HEK293 (cell line): ENCODE measurements around the gene ADAT2.

Experiments used
- CTCF ChIA-PET: fragments of 350-600 bp; formaldehyde crosslinking; extraction: SDS; loops from one replicate; lab custom pipeline; 2021; ENCODE audit warnings: antibody characterized with exemption; lab: Yijun Ruan, JAX
- POLR2A ChIA-PET: fragments of 300-600 bp; formaldehyde crosslinking; extraction: SDS; loops from one replicate; lab custom pipeline; 2020; ENCODE audit warnings: antibody characterized with exemption, inconsistent platforms; lab: Yijun Ruan, JAX
- H3K27ac ChIP-seq: fragments of 200-500 bp; sonication (Bioruptor generic); 2 replicates; pipeline ENCODE4 v1.5.1; 2014; ENCODE audit warnings: low read depth, low read length, control low read depth, inconsistent platforms; ENCODE audit errors: extremely low read depth
- H3K36me3 ChIP-seq, 2 experiments: fragments of 200-500 bp in 1 of 2; sonication (Bioruptor generic) in 1 of 2; 1 replicate in 1 of 2; 2 replicates in 1 of 2; pipeline ENCODE4 v1.5.1; 2014 to 2017; ENCODE audit warnings: inconsistent platforms in 2 of 2, low read length in 2 of 2; ENCODE audit not compliant: control insufficient read depth in 2 of 2, insufficient read depth in 1 of 2
- H3K4me1 ChIP-seq: fragments of 200-500 bp; sonication (Bioruptor generic); 2 replicates; pipeline ENCODE4 v1.5.1; 2014; ENCODE audit warnings: mild to moderate bottlenecking, low read length, inconsistent platforms; ENCODE audit not compliant: control insufficient read depth, insufficient read depth
- H3K4me3 ChIP-seq: 2 replicates; pipeline ENCODE4 v1.5.1; 2011; ENCODE audit warnings: low read depth, mild to moderate bottlenecking, control low read depth, low read length, moderate library complexity
- H3K9me3 ChIP-seq: fragments of 200-500 bp; sonication (Bioruptor generic); 2 replicates; pipeline ENCODE4 v1.5.1; 2014; ENCODE audit warnings: low read depth, low read length, inconsistent platforms; ENCODE audit not compliant: control insufficient read depth, insufficient read depth
- FEZF1 ChIP-seq: fragments of 450-650 bp; formaldehyde crosslinking; IDR thresholded peaks from 2 replicates; pipeline ENCODE4 v1.5.1; 2016; ENCODE audit warnings: missing biosample characterization, missing genetic modification characterization
- HOXA7 ChIP-seq: sonication (generic); formaldehyde crosslinking; IDR thresholded peaks from 2 replicates; pipeline ENCODE4 v1.8.1; 2022; ENCODE audit warnings: missing genetic modification reagents, borderline replicate concordance
- MYNN ChIP-seq: fragments of 450-650 bp; formaldehyde crosslinking; IDR thresholded peaks from 2 replicates; pipeline ENCODE4 v1.5.1; 2016; ENCODE audit warnings: missing biosample characterization, missing genetic modification characterization, borderline replicate concordance
- SETDB1 ChIP-seq: IDR thresholded peaks from one replicate; pipeline ENCODE4 v1.6.1; 2017; ENCODE audit warnings: mild to moderate bottlenecking, low read length, moderate library complexity, mixed read lengths; ENCODE audit not compliant: insufficient read length
- ZBTB1 ChIP-seq: fragments of 450-650 bp; formaldehyde crosslinking; IDR thresholded peaks from 2 replicates; pipeline ENCODE4 v1.5.1; 2016; ENCODE audit warnings: missing biosample characterization, missing genetic modification characterization
- ZBTB20 ChIP-seq: fragments of 450-650 bp; formaldehyde crosslinking; IDR thresholded peaks from 2 replicates; pipeline ENCODE4 v1.5.1; 2016; ENCODE audit warnings: missing biosample characterization, missing genetic modification characterization
- ZFHX2 ChIP-seq: fragments of 450-650 bp; formaldehyde crosslinking; conservative IDR thresholded peaks from 2 replicates; pipeline ENCODE4 v1.5.1; 2016; ENCODE audit warnings: missing biosample characterization, missing genetic modification characterization
- ZNF157 ChIP-seq: fragments of 450-650 bp; formaldehyde crosslinking; IDR thresholded peaks from 2 replicates; pipeline ENCODE4 v1.5.1; 2016; ENCODE audit warnings: missing biosample characterization, missing genetic modification characterization
- ZNF202 ChIP-seq: fragments of 450-650 bp; formaldehyde crosslinking; IDR thresholded peaks from 2 replicates; pipeline ENCODE4 v1.5.1; 2016; ENCODE audit warnings: missing biosample characterization, missing genetic modification characterization, borderline replicate concordance
- ZNF354C ChIP-seq: fragments of 450-650 bp; formaldehyde crosslinking; IDR thresholded peaks from 2 replicates; pipeline ENCODE4 v1.5.1; 2016; ENCODE audit warnings: missing biosample characterization, missing genetic modification characterization, low read depth, borderline replicate concordance
- ZNF391 ChIP-seq: fragments of 450-650 bp; formaldehyde crosslinking; IDR thresholded peaks from 2 replicates; pipeline ENCODE4 v1.5.1; 2016; ENCODE audit warnings: low read depth, missing biosample characterization, missing genetic modification characterization, borderline replicate concordance
- ZNF423 ChIP-seq: fragments of 450-650 bp; formaldehyde crosslinking; IDR thresholded peaks from 2 replicates; pipeline ENCODE4 v1.5.1; 2016; ENCODE audit warnings: missing biosample characterization, missing genetic modification characterization
- ZNF48 ChIP-seq: fragments of 450-650 bp; formaldehyde crosslinking; IDR thresholded peaks from 2 replicates; pipeline ENCODE4 v1.5.1; 2016; ENCODE audit warnings: missing biosample characterization, missing genetic modification characterization
- ZNF510 ChIP-seq: fragments of 450-650 bp; formaldehyde crosslinking; IDR thresholded peaks from 2 replicates; pipeline ENCODE4 v1.5.1; 2018; ENCODE audit warnings: mild to moderate bottlenecking, missing genetic modification characterization, missing biosample characterization; ENCODE audit not compliant: insufficient replicate concordance
- ZNF555 ChIP-seq: fragments of 450-650 bp; formaldehyde crosslinking; conservative IDR thresholded peaks from 2 replicates; pipeline ENCODE4 v1.5.1; 2017; ENCODE audit warnings: missing biosample characterization, mild to moderate bottlenecking, missing genetic modification characterization, inconsistent platforms
- ZNF558 ChIP-seq: fragments of 450-650 bp; formaldehyde crosslinking; IDR thresholded peaks from 2 replicates; pipeline ENCODE4 v1.5.1; 2016; ENCODE audit warnings: missing biosample characterization, missing genetic modification characterization
- ZNF701 ChIP-seq: fragments of 450-650 bp; formaldehyde crosslinking; IDR thresholded peaks from 2 replicates; pipeline ENCODE4 v1.5.1; 2016; ENCODE audit warnings: missing biosample characterization, missing genetic modification characterization
- ZNF707 ChIP-seq: fragments of 450-650 bp; formaldehyde crosslinking; IDR thresholded peaks from 2 replicates; pipeline ENCODE4 v1.5.1; 2016; ENCODE audit warnings: missing biosample characterization, missing genetic modification characterization
- TF ChIP-seq, protein P1 (sequence below): fragments of 450-650 bp; formaldehyde crosslinking; IDR thresholded peaks from 2 replicates; pipeline ENCODE4 v1.5.1; 2016; ENCODE audit warnings: missing biosample characterization, missing genetic modification characterization, low read depth
- TF ChIP-seq, protein P2 (sequence below): fragments of 450-650 bp; formaldehyde crosslinking; IDR thresholded peaks from 2 replicates; pipeline ENCODE4 v1.5.0; 2017; ENCODE audit warnings: missing biosample characterization, missing genetic modification characterization, borderline replicate concordance
- TF ChIP-seq, protein P3 (sequence below): fragments of 450-650 bp; formaldehyde crosslinking; IDR thresholded peaks from 2 replicates; pipeline ENCODE4 v1.5.1; 2016; ENCODE audit warnings: missing biosample characterization, missing genetic modification characterization
- TF ChIP-seq, protein P4 (sequence below): fragments of 450-650 bp; formaldehyde crosslinking; IDR thresholded peaks from 2 replicates; pipeline ENCODE4 v1.5.1; 2016; ENCODE audit warnings: missing biosample characterization, missing genetic modification characterization
- TF ChIP-seq, protein P5 (sequence below): fragments of 450-650 bp; formaldehyde crosslinking; IDR thresholded peaks from 2 replicates; pipeline ENCODE4 v1.5.1; 2016; ENCODE audit warnings: missing biosample characterization, missing genetic modification characterization

ADAT2 gene

DNA sequence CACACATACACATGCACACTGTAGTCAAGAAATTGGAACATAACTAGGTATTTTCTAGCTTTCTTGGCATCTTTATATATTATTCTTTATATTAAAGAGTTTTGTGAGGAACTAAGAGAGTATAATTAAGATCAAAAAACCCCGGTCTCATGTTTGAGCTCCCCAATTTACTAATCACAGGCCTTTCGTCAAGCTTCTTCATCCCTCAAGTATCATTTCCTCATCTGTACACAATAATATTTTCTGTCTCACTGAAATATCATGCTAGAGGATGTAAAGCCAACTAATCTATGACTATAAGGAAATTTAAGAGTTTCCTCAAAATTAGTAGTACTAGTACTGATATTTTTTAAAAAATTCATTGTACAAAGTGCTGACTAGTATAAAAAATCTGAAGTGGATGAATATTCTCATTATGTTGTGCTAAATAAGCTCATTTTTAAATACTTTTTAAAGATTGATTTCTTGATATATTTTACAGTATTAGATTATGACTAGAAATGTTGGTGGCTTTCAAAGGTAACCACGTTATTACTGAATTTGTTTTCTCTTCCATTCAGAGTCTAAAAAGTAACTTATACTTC lies 28.1 kb upstream of the ADAT2 start (continued):
- no peak for TF ChIP-seq SETDB1
- TF ChIP-seq MYNN (tag by site-specific recombination) = no peak
- TF ChIP-seq, protein P1, sequence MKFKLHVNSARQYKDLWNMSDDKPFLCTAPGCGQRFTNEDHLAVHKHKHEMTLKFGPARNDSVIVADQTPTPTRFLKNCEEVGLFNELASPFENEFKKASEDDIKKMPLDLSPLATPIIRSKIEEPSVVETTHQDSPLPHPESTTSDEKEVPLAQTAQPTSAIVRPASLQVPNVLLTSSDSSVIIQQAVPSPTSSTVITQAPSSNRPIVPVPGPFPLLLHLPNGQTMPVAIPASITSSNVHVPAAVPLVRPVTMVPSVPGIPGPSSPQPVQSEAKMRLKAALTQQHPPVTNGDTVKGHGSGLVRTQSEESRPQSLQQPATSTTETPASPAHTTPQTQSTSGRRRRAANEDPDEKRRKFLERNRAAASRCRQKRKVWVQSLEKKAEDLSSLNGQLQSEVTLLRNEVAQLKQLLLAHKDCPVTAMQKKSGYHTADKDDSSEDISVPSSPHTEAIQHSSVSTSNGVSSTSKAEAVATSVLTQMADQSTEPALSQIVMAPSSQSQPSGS (tag by site-specific recombination) = no peak

DNA sequence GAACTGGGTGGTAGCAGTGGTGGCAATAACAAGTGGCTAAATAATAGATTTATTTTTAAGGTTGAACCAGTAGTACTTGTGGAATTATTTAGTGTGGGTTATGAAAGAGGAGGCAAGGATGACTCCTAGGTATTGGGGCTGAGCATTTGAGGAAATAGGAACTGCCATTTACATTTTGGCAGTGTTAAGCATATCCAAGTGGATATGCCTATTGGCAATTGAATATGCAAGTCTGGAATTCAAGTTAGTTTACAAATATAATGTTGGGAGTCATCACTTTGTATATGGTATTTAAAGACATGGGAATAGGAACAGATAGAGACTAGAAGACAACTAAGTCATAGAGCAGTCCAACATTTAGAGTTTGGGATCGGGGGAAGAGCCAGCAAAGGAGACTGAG lies 26.1 kb upstream of the ADAT2 start:
- no peaks in the 10 kb centered on the region for H3K9me3 ChIP-seq
- H3K36me3 ChIP-seq = peaks cover 4 to 64% of the 10 kb centered on the region in 2 experiments
- no peak for TF ChIP-seq ZNF555
- no peak for TF ChIP-seq ZNF354C (tag by site-specific recombination)
- no peak for TF ChIP-seq ZNF707 (tag by site-specific recombination)
- TF ChIP-seq, protein P2, sequence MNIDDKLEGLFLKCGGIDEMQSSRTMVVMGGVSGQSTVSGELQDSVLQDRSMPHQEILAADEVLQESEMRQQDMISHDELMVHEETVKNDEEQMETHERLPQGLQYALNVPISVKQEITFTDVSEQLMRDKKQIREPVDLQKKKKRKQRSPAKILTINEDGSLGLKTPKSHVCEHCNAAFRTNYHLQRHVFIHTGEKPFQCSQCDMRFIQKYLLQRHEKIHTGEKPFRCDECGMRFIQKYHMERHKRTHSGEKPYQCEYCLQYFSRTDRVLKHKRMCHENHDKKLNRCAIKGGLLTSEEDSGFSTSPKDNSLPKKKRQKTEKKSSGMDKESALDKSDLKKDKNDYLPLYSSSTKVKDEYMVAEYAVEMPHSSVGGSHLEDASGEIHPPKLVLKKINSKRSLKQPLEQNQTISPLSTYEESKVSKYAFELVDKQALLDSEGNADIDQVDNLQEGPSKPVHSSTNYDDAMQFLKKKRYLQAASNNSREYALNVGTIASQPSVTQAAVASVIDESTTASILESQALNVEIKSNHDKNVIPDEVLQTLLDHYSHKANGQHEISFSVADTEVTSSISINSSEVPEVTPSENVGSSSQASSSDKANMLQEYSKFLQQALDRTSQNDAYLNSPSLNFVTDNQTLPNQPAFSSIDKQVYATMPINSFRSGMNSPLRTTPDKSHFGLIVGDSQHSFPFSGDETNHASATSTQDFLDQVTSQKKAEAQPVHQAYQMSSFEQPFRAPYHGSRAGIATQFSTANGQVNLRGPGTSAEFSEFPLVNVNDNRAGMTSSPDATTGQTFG (tag by site-specific recombination) = no peak
- TF ChIP-seq HOXA7 (CRISPR knock-in tag) = no peak
- no peak for TF ChIP-seq ZNF391
- TF ChIP-seq ZNF48 = no peak
- no peak for TF ChIP-seq ZFHX2 (tag by site-specific recombination)
- TF ChIP-seq ZNF423 (tag by site-specific recombination) = no peak
- TF ChIP-seq, protein P3, sequence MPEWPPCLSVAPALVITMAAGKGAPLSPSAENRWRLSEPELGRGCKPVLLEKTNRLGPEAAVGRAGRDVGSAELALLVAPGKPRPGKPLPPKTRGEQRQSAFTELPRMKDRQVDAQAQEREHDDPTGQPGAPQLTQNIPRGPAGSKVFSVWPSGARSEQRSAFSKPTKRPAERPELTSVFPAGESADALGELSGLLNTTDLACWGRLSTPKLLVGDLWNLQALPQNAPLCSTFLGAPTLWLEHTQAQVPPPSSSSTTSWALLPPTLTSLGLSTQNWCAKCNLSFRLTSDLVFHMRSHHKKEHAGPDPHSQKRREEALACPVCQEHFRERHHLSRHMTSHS (tag by site-specific recombination) = no peak
- TF ChIP-seq ZNF558 (tag by site-specific recombination) = no peak
- no peak for TF ChIP-seq ZNF157 (tag by site-specific recombination)
- TF ChIP-seq, protein P4, sequence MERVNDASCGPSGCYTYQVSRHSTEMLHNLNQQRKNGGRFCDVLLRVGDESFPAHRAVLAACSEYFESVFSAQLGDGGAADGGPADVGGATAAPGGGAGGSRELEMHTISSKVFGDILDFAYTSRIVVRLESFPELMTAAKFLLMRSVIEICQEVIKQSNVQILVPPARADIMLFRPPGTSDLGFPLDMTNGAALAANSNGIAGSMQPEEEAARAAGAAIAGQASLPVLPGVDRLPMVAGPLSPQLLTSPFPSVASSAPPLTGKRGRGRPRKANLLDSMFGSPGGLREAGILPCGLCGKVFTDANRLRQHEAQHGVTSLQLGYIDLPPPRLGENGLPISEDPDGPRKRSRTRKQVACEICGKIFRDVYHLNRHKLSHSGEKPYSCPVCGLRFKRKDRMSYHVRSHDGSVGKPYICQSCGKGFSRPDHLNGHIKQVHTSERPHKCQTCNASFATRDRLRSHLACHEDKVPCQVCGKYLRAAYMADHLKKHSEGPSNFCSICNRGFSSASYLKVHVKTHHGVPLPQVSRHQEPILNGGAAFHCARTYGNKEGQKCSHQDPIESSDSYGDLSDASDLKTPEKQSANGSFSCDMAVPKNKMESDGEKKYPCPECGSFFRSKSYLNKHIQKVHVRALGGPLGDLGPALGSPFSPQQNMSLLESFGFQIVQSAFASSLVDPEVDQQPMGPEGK (tag by site-specific recombination) = no peak
- no peak for TF ChIP-seq ZNF202 (tag by site-specific recombination)
- no peak for TF ChIP-seq ZBTB1 (tag by site-specific recombination)
- TF ChIP-seq, protein P5, sequence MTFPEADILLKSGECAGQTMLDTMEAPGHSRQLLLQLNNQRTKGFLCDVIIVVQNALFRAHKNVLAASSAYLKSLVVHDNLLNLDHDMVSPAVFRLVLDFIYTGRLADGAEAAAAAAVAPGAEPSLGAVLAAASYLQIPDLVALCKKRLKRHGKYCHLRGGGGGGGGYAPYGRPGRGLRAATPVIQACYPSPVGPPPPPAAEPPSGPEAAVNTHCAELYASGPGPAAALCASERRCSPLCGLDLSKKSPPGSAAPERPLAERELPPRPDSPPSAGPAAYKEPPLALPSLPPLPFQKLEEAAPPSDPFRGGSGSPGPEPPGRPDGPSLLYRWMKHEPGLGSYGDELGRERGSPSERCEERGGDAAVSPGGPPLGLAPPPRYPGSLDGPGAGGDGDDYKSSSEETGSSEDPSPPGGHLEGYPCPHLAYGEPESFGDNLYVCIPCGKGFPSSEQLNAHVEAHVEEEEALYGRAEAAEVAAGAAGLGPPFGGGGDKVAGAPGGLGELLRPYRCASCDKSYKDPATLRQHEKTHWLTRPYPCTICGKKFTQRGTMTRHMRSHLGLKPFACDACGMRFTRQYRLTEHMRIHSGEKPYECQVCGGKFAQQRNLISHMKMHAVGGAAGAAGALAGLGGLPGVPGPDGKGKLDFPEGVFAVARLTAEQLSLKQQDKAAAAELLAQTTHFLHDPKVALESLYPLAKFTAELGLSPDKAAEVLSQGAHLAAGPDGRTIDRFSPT (tag by site-specific recombination) = no peak
- no peak for TF ChIP-seq ZBTB20 (tag by site-specific recombination)
- TF ChIP-seq ZNF510 = no peak
- TF ChIP-seq ZNF701 (tag by site-specific recombination) = no peak
- TF ChIP-seq FEZF1 = no peak
- TF ChIP-seq, all 188 proteins: peak for 0
- H3K4me1 ChIP-seq = no peaks in the 10 kb centered on the region
- H3K4me3 ChIP-seq = no peak overlapping the region
- H3K27ac ChIP-seq = no peak overlapping the region
- CTCF ChIA-PET = interaction anchor here (0.7 kb wide), 1 partner anchor 26 kb away, joined by 3 read pairs; the partner anchor contains the start of gene PEX3
- POLR2A ChIA-PET = no interaction called here
